ENCODE measurements around the gene ZNF423. TPM values are rescaled to one million over a fixed set of nuclear protein-coding genes. Genes with fewer than 3 reads are reported as not detected.

The ZNF423 gene
- total RNA-seq, 1 experiment from 2014 or later, result 2.0 TPM

Other genes starting within 250 kb of the ZNF423 start
- 14.8 and 19.2 TPM in 2 replicates for gene CNEP1R1, start 169.1 kb upstream of the ZNF423 start, total RNA-seq (2014; rRNA removed; shearing (Covaris generic))
- gene HEATR3, start 209.9 kb upstream of the ZNF423 start, total RNA-seq (2014; rRNA removed; shearing (Covaris generic)), result 32.3 and 46.6 TPM in 2 replicates

Data from Daoy (cell line).